ENCODE measurements around the gene MUC4. TPM values are rescaled to one million over a fixed set of nuclear protein-coding genes. Genes with fewer than 3 reads are reported as not detected.

The MUC4 gene
- total RNA-seq, 4 donors from 2014 or later = 0.27 TPM; not detected in 3

GRCh38 chr3:195809291-195809785, 2.4 kb downstream of the MUC4 start:
- intact Hi-C loops (cut with DNase I; ENCODE audit: low total_unique reads) (no loop called here), in situ Hi-C loops (cut with MboI; ENCODE audit: low sequenced_read_pairs in 4 of 4) (no loop called here)
- Histone ChIP-seq H3K4me1 (peaks cover 6 to 8% of the 10 kb centered on the region in 2 donors), H3K9me3 (no peaks in the 10 kb centered on the region), H3K36me3 (no peaks in the 10 kb centered on the region), H3K27me3 (peaks cover 6 to 11% (median 8%) of the 10 kb centered on the region in 3 donors), H3K4me3 (no peak overlapping the region), H3K27ac (no peak overlapping the region)
- ATAC-seq = no peak
- no peak for TF ChIP-seq POLR2A (IDR thresholded peaks at IDR 0.05)
- TF ChIP-seq CTCF (IDR thresholded peaks at IDR 0.05 in 4 of 5, conservative IDR thresholded peaks at IDR 0.05 in 1 of 5) = no peak
- DNase-seq = no peak

- TF ChIP-seq POLR2A (IDR thresholded peaks at IDR 0.05) (no peak), CTCF (IDR thresholded peaks at IDR 0.05 in 4 of 5, conservative IDR thresholded peaks at IDR 0.05 in 1 of 5) (no peak)
- Histone ChIP-seq H3K27me3 (peaks cover 6 to 11% (median 8%) of the 10 kb centered on the region in 3 donors), H3K9me3 (no peaks in the 10 kb centered on the region), H3K4me3 (no peak overlapping the region), H3K36me3 (no peaks in the 10 kb centered on the region), H3K27ac (no peak overlapping the region), H3K4me1 (peaks cover 6 to 11% of the 10 kb centered on the region in 2 donors)
- in situ Hi-C loops (cut with MboI; ENCODE audit: low sequenced_read_pairs in 4 of 4) (no loop called here), intact Hi-C loops (cut with DNase I; ENCODE audit: low total_unique reads) (no loop called here)
- ATAC-seq = no peak
- no peak for DNase-seq
These were observed 2.9 kb downstream of the MUC4 start for GRCh38 chr3:195808741-195809290.

GRCh38 chr3:195807681-195808121, 4.0 kb downstream of the MUC4 start:
- Histone ChIP-seq H3K4me1 (peaks cover 9 to 14% of the 10 kb centered on the region in 2 donors), H3K4me3 (no peak overlapping the region), H3K9me3 (no peaks in the 10 kb centered on the region), H3K27me3 (peaks cover 6 to 11% (median 8%) of the 10 kb centered on the region in 3 donors), H3K27ac (no peak overlapping the region), H3K36me3 (no peaks in the 10 kb centered on the region)
- in situ Hi-C loops (cut with MboI; ENCODE audit: low sequenced_read_pairs in 4 of 4) (no loop called here), intact Hi-C loops (cut with DNase I; ENCODE audit: low total_unique reads) (no loop called here)
- ATAC-seq = no peak
- DNase-seq = no peak
- TF ChIP-seq CTCF (IDR thresholded peaks at IDR 0.05 in 4 of 5, conservative IDR thresholded peaks at IDR 0.05 in 1 of 5) (no peak), POLR2A (IDR thresholded peaks at IDR 0.05) (no peak)

GRCh38 chr3:195806916-195807231, 4.9 kb downstream of the MUC4 start:
- intact Hi-C loops (cut with DNase I; ENCODE audit: low total_unique reads) = no loop called here
- TF ChIP-seq CTCF (IDR thresholded peaks at IDR 0.05 in 4 of 5, conservative IDR thresholded peaks at IDR 0.05 in 1 of 5) (no peak), POLR2A (IDR thresholded peaks at IDR 0.05) (no peak)
- peaks cover 4 to 8% (median 8%) of the 10 kb centered on the region in 3 donors for H3K27me3 ChIP-seq
- ATAC-seq (no peak), DNase-seq (no peak)
- H3K9me3 ChIP-seq = no peaks in the 10 kb centered on the region
- no peak overlapping the region for H3K27ac ChIP-seq
- in situ Hi-C loops (cut with MboI; ENCODE audit: low sequenced_read_pairs in 4 of 4) = no loop called here
- no peak overlapping the region for H3K4me3 ChIP-seq
- peaks cover 9 to 20% of the 10 kb centered on the region in 2 donors for H3K4me1 ChIP-seq
- no peaks in the 10 kb centered on the region for H3K36me3 ChIP-seq

Data from gastrocnemius medialis (tissue), 4 donors.